ENCODE data around the gene GLRA2.

Gene GLRA2

DNA sequence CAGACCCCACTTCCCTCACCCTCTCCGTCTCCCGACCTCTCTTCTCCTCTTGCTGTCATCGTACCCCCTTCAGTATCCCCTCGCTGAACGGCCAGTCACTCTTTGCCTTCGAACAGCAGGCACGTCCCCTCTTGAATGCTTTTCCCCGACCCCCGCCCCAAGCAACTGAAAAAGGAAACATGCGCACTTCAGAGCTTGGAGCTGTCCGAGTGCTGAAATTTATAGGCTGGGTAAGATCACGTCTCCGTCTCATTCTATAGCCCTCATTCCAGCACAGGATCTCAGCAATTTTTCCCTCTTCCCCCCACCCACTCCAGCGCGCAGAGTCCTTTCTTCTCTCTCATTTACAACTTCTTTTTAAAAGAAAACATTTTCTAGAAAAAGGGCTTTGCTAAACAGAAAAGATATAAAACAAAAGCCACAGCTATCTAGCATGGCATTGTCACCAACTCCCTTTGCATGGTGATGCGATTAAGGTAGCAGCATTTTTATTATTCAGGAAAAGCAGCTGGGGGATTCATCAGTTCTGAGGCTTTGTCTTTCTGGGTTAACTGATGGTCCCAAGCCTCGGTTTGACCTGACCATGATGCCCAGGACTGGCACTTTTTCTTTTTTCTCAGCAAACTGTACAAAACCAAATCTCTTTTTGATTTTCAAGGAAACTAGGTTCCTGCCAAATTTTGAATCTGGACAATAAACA, at the start of gene GLRA2:
TSS of gene GLRA2 (plus strand) at position 247 of the 700 bp plus-strand sequence. CDS start 522 bp downstream, outside the sequence.
- no peak for DNase-seq (ENCODE audit: low read depth in 2 of 2)

DNA sequence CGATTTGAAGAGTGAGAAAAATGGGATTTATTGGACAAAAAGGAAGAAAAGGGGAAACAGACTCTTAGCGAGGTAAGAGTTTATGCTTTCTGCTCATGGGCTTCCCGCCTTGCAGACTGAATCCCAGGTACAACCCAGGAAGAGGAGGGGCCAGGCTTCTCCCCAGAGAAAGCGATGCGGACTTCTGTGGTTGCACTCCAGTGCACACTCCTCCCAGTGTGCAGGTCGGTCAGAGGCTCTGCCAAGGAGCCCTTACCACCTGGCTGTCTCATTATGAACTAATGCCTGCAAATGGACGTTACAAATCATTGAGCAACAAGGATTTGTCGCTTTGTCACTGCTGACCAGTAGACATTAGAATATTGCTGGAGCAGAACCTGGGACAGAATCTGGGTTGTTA, 39.9 kb upstream of the GLRA2 start:
- no peak for DNase-seq (ENCODE audit: low read depth in 2 of 2)

DNA sequence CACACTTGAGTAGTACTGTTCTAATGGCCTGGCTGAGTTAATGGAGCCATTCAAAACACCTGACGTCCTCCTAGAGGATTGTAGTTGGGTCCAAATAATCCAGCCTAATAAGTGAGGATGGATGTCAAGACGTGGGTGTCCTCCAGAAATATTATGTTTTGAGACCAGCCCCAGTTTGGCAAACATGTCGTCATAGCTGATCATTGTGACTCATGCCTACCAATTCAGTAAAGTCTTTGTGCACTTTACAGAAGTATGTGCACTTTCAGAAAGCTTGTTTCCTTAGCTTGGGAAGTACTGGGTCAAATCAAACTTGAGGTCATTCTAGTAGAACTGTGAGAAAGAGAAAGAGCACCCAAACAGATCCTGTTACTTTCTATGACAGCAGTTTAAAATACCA, 37.6 kb upstream of the GLRA2 start:
- no peak for DNase-seq (ENCODE audit: low read depth in 2 of 2)

DNA sequence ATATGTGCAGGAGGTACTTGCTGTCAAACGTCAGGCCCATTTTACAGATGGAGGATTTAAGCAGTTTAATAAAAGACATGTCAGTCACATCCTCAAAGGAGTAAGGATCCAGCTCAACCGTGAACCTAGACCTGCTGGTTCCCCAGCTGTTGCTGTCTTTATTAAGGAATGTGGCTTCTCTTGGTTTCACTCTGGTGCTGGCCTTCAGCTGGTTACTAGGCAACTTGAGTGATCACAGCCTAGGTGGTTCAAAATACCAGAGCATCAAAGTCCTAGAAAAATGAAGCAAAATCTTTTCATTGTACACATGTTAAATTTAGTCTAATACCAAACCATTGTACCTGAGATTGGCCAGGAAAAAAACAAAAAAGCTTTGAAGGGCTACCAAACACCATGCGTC, 32.7 kb upstream of the GLRA2 start:
- DNase-seq (ENCODE audit: low read depth in 2 of 2), result no peak

DNA sequence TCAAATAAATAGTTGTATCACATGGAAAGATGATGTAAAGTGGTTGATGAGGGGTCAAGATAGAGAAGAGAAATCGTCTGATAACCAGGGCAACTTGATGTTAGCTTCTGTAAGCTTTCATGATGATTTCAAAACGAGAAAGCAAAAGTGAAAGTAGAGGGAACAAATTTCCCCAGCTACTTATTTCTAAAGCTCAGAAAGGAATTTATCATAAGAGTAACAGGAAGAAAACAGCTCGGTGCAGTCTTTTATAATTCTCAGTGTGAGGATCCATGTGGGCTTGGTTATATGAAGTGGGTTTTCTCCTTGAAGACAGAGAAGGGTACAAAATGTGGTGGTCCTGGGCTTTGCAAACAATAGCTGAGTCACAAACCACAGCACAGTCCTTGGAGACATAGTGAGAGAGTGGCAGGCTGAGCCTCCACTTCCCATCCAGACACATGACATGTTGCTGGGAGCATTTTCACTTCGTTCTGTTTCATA, 32.1 kb upstream of the GLRA2 start:
- no peak for DNase-seq (ENCODE audit: low read depth in 2 of 2)

DNA sequence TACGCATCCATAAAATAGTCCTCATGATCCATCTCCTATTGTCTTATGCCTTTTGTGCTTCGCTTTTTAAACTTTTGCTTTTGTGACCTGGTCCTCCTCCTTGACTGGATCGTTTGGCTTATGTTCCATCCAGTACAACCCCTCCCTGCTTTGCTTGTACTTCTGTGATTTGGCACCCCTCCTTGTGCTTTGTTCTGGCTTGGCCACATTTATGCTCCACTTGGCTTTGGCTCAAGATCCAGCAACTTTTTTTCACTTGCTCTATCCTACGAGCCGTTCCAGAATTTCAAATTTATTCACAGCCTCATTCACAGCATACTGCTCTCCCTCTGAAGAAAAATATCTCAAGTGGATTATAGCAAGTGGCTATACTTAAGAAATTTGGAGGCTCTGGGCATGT, 28.0 kb upstream of the GLRA2 start:
- DNase-seq (ENCODE audit: low read depth in 2 of 2), result no peak

DNA sequence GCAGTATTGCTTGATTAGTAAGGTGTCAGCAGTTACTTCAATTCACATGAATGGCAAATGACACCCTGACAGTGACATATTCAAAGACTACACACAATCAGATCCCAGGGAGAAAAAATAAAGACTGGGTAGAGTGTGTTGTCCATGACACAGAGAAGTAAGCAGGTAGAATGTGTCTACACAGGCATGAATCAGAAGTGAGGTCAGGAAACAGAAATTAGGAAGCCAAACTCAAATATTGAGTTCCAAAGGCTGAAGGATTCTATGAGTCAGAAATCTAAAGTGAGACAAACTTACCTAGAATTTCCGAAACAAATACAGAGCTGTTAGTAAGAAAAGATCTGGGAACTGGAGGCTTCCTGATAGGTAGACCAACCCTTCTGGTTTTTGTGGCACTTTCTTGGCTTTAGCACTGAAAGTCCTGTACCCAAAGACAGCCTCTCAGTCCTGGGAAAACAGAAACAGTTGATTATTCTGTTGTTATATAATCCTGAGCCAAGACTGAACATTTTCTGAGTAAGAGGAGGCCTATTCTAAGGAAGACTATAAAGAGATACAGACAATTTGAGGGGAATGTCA, 24.3 kb upstream of the GLRA2 start:
- DNase-seq (ENCODE audit: low read depth in 2 of 2), result no peak

DNA sequence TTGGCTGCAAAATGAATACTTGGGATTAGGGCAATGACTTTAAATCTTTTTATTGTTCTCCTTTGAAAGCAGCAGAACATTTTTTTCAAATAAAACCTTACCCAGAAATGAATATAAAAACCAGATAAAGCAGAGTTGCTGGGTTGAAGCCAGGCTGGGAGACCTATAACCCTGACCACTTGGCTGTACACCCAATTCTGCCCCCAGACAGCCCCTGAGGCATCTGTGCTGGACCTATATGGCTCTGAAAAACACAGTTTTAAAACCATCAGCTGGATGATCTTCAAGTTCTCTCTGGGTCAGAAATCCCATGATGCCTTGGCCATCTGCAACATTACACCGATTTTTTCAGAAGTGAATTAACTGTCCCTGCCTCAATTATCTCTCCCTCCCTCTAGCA, 23.7 kb upstream of the GLRA2 start:
- no peak for DNase-seq (ENCODE audit: low read depth in 2 of 2)

DNA sequence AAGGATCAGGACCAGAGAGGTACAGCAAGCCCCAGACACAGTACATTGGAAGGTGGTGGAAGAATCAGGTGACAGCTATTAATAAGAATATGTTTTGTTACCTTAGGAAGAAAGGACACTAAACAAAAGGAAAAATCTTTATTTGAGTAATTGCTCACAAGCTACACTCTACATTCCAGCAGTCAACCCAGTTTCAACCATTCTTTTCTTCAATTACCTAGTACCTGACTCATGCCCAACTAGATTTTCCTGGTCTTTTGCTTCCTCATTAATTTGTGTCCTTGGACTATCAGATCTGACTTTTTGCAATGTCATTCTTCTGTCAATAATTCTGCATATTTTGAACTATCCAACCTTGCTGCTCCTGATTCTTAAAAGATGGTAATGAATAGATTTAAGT, 22.5 kb upstream of the GLRA2 start:
- DNase-seq (ENCODE audit: low read depth in 2 of 2), result no peak

DNA sequence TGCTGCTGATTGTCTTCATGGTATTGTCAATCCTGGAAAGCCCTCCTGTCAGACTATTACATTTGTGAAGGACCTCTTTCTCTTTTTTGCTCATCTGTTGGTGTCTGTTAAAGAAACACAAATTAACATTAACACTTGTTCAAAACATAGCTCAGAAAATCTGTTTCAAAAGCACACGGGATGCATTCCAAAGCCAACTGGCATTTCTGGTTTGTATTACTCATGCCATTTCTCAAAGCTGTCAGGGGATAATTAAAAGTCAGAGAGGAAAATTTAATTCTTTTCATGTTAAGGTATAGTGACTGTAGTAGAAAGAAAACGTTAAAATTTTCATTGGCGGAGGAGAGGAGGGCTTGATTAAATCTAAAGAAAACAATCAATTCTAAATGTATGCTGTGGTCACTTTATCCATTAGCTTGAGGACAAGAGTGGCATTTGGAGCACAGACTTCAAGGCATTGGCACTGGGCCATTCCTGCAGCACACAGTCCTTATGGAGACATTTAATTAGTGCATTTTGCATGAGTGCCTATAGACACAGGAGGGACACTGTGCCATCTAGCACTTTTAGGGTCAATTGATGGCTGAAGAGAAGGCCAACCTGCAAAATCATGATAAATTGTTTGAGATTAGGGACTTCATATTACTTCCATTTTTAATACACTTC, 21.2 kb upstream of the GLRA2 start:
- no peak for DNase-seq (ENCODE audit: low read depth in 2 of 2)

DNA sequence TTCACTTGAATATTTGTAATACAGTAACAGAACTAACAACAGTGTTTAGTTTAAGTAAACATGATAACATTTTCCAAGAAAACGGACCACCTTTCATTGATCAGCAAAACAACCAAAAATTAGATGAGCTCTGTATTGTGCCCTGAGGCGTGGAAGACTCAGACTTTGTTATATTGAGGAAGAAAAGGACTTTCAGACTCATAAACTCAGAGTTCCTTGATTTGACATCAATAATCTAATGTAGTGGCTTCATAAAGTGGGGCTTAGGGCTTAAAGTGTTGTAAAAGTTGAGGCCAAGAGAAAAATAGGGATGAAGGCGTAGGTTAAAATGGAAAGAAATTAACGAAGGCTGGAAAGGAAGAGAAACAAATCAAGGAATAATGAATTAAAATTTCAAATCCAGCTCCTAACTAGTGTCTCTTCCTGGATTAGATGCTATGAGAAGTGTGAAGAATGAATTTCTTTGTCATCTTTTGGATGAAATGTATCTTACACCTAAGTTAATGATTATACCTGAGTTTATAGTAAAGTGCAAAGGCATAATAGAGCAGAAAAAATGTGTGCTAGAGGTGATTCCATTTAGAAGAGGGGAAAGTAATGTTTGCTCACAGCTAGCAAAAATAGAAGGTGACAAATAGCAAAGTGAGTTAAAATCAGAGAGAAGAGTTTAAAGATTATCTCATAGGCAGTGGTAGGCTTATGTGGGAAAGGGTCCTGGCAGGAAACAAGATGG, 19.8 kb upstream of the GLRA2 start:
- no peak for DNase-seq (ENCODE audit: low read depth in 2 of 2)

DNA sequence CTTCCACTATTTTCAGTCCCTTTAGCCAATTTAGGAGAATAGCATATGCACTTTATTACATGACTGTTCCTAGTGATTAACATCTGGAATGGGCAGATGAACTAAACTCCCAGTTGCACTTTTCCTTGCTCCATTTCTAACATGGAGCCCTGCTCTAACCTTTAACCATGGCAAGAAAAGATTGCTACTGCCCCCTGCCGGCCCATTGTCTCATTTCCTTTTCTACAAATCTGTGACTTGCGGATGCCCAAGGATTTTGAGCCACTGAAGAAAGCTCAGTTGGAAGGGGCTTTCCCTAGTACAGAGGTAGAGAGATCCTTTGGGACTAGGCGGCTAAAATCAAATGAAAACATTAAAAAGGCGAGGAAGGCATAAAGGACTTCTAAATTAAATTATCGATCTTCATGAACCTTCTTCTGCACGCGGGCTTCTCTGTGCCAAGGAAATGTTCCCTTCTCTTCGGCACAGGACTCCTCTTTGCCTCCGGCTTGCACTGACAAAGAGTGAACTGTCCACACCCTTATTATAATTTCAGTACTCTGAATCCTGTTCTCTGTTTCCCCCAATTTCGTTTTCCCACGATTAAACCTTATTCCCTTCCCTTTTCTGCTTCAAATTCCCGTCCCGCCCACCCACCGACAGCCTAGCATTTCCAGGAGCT, 577 bp upstream of the GLRA2 start:
- DNase-seq (ENCODE audit: low read depth in 2 of 2), result peak; percentile 1 to 53

DNA sequence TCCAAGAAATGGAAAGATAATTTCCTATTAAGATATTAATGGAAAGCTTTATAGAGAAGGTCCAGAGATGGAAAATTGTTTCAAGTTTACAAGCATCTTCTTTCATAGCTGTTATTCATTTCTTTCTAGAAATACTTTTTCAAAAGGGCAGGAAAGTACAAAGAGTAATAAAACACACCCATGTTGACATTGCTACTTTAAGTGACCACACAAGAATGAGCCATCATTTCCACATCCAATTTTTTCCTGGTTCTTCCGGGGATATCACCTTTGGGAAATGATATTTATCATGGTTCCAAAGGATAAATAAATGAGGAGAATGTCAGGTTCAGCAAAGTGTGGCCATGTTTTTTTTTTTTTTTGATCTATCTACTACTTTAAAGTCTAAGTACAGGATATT, 4.5 kb downstream of the GLRA2 start:
- no peak for DNase-seq (ENCODE audit: low read depth in 2 of 2)

DNA sequence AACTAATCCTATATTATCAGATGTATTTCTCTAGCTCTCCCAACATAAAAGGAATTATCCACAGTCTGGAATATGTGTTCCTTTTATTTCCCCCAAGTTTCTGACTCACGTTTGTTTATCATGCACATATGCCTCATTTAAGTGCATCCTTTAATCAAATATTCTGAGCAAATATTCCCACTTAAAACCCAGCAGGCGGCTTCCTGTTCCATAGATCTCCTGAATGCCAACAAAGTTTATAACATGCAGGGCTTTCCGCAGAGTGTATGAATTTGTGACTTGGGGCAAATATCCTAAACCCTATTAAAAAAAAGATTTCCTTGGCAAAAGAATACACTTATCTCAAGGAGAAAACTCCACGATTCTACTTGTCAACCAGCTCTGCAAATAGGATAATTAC, 16.9 kb downstream of the GLRA2 start:
- no peak for DNase-seq (ENCODE audit: low read depth in 2 of 2)

DNA sequence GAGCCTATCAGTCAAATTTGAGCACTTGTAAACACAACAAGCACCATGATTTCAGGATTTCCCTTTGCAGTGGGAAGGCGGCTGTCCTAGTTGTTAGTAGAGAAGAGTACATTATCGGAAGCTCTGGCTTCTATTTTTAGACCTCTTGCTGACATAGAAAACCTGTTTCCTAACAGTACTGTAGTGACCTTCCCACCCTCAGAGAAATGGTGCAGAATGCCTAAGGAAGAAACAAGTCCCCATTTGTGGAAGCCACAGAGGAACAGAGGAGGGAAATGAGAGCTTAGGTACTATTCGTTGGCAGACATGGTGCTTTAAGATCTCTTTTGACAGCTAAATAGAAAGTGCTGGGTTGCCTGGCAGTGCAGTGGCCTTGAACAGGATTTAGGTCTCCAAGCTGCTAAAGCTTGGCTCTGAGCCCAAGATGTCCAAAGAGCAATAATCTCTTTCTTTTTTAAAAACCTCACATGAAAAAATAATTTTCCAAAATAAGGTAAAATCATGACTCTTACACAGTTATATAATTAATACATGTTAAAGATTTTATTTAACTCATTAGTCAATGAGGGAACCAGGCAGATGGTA, 24.9 kb downstream of the GLRA2 start:
- no peak for DNase-seq (ENCODE audit: low read depth in 2 of 2)

DNA sequence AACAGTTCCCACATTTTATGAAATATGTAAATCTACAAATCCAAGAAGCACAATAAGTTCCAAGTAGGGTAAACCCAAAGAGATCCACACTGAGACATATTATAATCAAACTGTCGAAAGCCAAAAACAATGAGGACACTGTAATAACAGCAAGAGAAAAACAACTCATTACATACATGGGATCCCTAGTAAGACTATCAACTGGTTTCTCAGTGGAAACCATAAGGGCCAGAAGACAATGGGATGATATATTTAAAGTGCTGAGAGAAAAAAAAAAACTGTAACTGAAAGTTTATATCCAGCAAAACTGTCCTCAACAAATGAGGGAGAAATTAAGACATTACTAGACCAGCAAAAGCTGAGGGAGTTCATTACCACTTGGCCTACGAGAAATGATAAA, 34.7 kb downstream of the GLRA2 start:
- DNase-seq (ENCODE audit: low read depth in 2 of 2), result no peak

DNA sequence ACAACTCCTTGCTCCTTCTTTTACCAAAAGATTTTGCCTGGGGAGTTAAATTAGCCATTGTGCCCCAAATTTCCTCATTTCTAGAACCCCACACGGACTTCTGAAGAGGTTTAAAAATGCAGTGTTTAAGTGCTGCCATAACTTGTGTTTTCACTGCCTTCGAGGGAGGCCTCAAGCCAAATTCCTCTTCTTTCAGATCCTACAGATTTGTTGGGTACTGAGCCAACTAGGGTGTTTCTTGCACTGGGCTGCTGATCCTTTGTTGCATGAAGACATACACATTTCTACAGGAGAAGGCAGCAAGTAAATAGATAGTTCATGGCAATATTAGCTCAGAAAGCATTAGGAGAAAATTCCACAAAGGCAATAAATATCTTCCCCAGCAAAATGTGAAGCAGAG, 43.8 kb downstream of the GLRA2 start:
- no peak for DNase-seq (ENCODE audit: low read depth in 2 of 2)

DNA sequence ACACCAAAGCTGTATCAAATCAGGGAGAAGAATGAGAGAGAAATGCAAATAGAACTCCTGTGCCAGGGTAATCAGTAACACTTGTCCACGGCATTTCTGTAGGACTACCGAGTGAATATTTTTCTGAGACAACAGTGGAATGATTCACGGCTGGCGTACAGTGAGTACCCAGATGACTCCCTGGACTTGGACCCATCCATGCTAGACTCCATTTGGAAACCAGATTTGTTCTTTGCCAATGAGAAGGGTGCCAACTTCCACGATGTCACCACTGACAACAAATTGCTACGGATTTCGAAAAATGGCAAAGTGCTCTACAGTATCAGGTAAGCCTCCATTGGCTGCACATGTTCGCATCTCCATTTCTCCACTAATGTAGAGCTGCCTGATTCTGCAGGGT, 51.7 kb downstream of the GLRA2 start:
- no peak for DNase-seq (ENCODE audit: low read depth in 2 of 2)

DNA sequence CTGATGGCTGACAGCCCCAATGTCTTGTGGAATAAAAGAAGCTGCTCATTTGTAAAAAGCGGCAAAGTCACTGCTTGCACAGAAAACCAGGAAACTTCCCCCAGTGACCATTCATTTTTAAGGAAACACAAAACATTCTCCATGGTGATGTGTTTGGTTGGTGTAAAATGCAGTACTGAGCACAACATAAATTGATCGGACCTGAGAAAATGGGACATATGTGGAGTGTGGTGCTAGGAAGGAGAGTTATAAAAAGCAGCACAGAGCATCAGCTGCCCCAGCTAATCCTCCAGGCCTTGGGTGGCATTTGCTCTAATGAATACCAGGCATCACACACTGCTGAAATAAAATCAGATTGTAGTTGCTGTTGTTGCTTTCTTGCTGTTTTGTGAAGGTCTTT, 55.2 kb downstream of the GLRA2 start:
- no peak for DNase-seq (ENCODE audit: low read depth in 2 of 2)

DNA sequence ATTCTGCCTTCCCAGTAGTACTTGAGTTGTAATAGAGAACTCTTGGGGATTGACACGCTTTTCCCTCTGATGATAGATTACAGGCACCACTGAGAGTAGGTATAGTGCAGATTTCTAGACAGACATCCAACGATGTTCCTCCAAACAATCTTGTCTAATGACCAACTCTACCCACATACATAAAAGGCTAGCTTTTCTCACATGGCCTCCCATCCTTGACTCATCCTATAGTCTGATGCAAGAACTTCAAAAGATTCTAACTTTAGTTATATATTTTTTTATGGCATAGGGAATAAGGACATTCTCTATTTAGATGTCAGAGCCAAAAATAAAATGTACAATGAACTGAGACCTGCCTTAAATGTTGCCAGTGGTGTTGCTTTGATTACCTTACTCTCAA, 60.9 kb downstream of the GLRA2 start:
- no peak for DNase-seq (ENCODE audit: low read depth in 2 of 2)

DNA sequence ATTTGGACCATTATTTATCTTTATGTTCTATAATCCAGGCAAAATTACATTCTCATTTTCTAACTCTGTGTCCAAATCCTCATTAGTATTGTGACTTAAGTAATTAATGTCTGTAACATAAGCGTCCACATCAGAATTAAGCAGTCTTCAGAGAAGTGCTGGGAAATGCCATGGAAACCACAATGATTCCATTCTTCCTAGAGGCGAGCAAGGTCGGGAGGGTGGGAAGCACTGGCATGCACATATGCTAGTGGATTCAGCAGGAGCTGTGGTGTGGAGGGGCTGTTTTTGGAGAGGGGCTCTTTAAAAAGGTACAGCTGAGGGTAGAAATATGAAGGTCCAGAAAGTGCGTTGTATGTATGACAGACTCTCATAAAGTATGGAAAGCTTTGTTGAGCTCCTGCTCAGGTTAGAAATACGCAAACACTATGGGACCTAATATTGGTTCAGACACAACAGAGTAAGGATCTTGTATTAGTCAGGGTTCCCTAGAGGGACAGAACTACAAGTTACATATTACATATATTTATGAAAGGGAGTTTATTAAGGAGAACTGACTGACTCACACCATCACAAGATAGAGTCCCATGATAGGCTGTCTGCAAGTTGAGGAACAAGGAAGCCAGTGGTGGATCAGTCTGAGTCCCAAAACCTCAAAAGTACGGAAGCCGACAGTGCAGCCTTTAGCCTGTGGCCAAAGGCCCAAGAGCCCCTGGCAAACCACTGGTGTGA, 61.5 kb downstream of the GLRA2 start:
- no peak for DNase-seq (ENCODE audit: low read depth in 2 of 2)
